GF-D8 (cell line): ENCODE data around the gene PIM3.

Source experiments
- DNase-seq: peaks from one replicate; lab custom pipeline; 2025; lab: John Stamatoyannopoulos, UW

PIM3 gene

GRCh38 chr22:50000587-50001387 lies 40.2 kb downstream of the PIM3 start:
- DNase-seq: no peak

GRCh38 chr22:50001388-50002231 lies 41.0 kb downstream of the PIM3 start:
- no peak for DNase-seq

- no peak for DNase-seq
Measured at GRCh38 chr22:50002791-50003190, 42.2 kb downstream of the PIM3 start.

- DNase-seq: no peak
Measured at GRCh38 chr22:50004918-50005317, 44.3 kb downstream of the PIM3 start.

- DNase-seq: no peak
Measured at GRCh38 chr22:50007057-50007511, 46.5 kb downstream of the PIM3 start.

- no peak for DNase-seq
Measured at GRCh38 chr22:50008151-50009040, 47.8 kb downstream of the PIM3 start.

GRCh38 chr22:50009251-50009650 lies 48.7 kb downstream of the PIM3 start:
- no peak for DNase-seq

GRCh38 chr22:50009765-50010675 lies 49.4 kb downstream of the PIM3 start:
- DNase-seq: no peak

- no peak for DNase-seq
Measured at GRCh38 chr22:50010676-50011446, 50.3 kb downstream of the PIM3 start.

- no peak for DNase-seq
Measured at GRCh38 chr22:50011447-50012210, 51.1 kb downstream of the PIM3 start.

- DNase-seq: no peak
Measured at GRCh38 chr22:50012211-50013181, 51.9 kb downstream of the PIM3 start, which contains the start of gene IL17REL. Gene IL17REL (minus strand): TSS chr22:50012765. CDS start chr22:50012646, 119 bp downstream.
